H4 (cell line): ENCODE results near the gene CCNI. TPM values are rescaled to one million over a fixed set of nuclear protein-coding genes. Genes with fewer than 3 reads are reported as not detected.
A peak's percentile ranks its signal among the peaks of the same experiment; 100 is the strongest.
"Not testable (repeated sequence)": the region's sequence is repeated elsewhere in the genome, so short reads cannot be mapped to it uniquely, and the experiment has no call there.

Experiments used
- DNase-seq: peaks from one replicate; pipeline ENCODE4 v3.0.0-alpha.2; 2015; ENCODE audit warnings: low spot score
- total RNA-seq: library from RNA; depleted of rRNA; stranded (reverse); fragments of >200 nt; shearing (Covaris generic); gene quantifications from 2 replicates; pipeline ENCODE4 v1.2.3, GENCODE V29; 2014; rRNA removed

Gene CCNI, protein sequence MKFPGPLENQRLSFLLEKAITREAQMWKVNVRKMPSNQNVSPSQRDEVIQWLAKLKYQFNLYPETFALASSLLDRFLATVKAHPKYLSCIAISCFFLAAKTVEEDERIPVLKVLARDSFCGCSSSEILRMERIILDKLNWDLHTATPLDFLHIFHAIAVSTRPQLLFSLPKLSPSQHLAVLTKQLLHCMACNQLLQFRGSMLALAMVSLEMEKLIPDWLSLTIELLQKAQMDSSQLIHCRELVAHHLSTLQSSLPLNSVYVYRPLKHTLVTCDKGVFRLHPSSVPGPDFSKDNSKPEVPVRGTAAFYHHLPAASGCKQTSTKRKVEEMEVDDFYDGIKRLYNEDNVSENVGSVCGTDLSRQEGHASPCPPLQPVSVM
- 108 and 133 TPM in 2 replicates for total RNA-seq

DNA sequence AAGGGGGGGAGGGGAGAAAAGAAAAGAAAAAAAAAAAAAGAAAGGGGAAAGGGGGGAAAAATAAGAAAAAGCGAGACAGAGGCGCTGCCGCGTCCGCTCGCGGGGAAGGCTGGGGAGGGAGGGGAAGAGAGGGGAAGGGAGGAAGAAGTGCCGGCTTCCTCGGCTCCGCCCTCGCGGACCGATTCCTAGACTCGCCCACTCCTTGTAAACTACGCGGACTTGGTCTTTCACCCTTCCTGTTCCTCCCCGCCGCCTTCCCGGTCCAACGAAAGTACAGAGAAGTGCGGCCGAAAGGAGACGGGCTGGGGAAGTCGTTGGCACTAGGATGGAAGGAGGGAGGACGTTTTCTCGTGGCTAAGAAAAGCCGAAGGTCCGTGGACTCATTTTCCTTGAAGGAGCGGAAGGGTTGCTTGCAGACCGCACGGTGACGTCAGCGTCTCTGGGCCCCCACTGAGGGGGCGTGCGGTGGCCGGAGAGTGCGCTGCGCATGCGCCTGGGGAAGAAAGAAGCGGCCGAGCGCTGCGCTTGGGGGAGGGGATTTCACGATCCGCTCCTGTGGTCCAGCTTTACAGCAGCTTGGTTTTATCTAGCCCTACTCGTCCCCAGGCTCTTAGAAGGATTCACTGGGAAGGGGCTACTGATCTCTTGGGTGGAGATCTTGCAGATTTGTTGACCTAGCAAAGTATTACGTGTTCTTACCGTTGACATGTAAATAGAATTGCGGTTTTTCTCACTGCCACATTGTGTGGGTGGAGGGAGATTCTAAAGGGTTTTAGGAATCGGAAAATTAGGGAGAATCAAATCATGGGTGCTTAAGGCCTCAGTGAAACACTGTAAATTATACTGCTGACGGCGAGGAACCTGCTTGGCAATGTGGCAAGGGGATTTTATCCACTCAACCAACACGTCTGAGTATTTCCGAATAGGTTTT, at the start of gene CCNI:
TSS of gene CCNI (minus strand) at position 121 of the 931 bp plus-strand sequence. CDS start 9,627 bp downstream, outside the sequence.
- DNase-seq: peak; percentile 91

DNA sequence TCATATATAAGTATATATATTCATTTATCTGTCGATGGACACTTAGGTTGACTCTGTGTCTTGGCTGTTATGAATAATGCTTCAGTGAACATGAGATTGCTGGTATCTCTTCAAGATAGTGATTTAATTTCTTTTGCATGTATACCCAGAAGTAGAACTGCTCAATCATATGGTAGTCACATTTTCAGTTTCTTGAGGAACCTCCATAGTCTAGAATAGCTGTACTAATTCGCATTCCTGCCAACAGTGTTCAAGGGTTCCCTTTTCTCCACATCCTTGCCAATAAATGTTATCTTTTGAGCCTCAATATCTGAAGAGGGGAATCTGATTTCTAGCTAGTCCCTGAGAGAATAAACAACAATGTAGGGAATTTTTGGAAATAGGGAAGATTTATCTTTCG, 48.8 kb upstream of the CCNI start:
- no peak for DNase-seq

DNA sequence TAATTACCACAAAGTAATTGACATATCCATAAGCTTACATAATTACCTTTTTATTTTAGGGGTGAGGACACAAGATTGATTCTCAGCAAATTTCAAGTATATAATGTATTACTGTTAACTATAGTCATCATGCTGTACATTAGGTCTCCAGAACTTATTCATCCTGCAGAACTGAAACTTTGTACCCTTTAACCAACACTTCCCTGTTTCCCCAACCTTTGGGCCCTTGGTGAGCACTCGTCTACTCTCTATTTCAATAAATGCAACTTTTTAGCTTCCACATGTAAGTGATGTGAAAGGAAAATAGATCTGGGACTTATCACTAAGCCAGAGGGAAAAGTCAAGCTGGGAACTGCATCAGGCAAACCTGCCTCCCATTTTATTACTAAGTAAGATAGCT, 47.6 kb upstream of the CCNI start:
- DNase-seq: no peak

DNA sequence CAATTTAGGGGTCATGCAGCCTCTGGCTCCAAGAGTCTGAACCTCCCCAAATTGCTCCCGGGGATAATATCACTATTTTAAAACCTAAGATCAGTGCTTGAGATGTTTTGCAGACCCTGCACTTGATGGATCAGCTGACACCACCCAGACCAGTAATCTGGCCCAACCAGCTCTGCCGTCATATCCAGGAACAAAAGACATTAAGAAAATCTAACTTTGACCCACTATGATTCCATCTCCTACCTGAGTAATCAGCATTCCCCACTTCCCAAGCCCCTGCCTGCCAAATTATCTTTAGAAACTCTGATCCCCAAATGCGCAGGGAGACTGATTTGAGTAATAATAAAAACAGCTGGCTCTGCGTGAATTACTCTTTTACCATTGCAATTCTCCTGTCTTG, 46.9 kb upstream of the CCNI start:
- DNase-seq: no peak

DNA sequence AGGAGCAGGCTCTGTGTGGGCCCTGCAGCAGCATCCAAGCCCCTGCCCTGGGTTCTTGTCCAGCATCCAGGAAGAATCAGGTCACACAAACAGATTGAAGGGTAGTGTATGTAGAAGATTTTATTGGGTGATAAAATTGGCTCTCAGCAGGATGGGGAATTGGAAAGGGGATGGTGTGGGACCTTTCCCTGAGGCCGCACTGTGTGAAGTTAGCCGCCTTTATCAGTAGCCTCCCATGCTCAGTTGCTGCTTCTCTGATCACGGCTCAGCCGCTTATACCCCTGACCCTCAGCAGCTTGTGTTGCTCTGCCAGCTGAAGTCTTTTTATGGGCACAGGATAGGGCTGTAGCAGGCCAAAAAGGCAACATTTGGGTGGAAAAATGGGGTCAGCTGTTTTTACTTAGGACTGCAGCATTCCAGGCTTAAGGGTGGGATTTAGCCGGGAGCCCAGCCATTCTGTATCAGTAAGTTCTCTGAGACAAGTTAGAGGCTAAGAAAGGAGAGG, 46.0 kb upstream of the CCNI start:
- DNase-seq: no peak

DNA sequence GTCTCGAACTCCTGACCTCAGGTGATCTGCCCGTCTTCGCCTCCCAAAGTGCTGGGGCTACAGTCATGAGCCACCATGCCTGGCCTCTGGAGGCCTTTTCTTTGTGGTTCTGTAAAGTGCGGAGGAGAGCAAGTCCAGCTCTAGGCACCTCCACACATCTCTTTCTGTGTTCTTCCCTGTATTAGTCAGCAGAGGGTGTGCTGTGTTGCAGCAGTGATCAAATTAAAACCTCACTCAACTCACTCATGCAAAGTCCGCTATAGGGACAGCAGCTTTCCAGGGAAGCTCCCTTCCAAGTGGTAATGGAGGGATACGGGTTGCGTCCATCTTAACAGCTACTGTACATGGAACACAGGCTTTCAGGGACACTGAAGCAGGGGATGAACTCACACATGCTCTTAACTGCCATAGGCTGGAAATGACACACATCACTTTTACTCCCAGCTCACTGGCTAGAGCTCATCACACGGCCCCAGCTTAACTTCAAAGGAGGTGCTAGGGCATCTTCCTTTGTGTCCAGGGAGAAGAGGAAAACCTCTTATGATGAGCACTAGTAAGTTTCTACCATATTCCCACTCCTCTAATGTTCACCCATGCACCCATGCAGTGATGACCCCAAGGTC, 45.2 kb upstream of the CCNI start:
- no peak for DNase-seq

DNA sequence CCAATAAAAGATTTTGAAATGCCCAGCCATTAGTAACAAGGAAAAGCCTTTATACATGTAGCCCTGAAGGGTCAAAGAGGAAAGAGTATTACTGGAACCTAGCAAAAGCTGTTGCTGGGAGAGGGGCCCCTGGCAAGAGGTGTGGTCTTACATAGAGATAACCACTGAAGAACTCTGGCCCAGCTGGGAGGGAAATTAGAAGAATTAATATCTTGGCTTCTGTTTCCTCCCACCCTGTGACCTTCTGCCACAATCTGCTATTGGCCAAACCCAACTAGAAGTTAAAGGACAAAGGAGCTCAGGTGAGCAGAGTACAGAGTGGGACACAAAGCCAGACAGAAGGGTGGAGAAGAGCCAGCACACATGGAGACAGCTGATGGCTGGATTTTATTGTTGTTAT, 41.9 kb upstream of the CCNI start:
- no peak for DNase-seq

DNA sequence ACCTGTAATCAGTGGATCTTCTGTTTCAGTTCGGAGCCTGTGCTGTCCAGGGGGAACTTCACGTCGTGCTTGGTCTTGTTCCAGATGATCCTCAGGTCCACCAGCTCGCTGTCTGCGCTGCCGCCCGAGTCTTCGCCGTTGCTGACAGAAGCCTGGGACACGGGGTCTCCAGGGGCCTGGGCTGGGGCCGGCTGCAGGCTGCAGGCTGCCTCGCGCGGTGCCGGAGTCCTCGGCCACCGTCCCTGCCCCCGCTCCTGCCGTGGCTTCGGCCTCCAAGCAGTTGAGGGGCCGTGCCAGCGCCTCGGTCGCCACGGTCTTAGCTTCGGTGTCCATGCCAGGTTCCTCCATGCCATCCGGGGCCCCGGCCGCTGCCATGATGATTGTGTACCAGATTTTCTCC, 37.3 kb upstream of the CCNI start:
- no peak for DNase-seq

DNA sequence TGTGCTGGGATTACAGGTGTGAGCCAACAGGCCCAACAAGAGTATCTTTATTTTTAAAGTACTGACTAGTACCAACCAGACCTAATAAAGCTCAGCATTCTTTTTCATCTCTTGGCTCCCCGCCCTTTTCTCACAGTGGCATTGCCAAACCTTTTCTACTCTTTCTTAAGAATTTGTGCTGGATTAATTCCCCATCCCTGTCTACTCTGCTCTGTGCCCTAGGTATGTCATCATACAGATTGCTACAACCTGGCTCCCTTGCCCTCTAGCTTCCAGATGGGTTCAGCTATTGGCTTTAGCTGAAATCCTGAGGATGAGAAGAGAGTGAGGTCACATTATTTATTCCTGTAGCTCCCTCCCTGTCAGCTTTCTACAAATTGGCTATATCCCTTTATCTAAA, 34.9 kb upstream of the CCNI start:
- no peak for DNase-seq

DNA sequence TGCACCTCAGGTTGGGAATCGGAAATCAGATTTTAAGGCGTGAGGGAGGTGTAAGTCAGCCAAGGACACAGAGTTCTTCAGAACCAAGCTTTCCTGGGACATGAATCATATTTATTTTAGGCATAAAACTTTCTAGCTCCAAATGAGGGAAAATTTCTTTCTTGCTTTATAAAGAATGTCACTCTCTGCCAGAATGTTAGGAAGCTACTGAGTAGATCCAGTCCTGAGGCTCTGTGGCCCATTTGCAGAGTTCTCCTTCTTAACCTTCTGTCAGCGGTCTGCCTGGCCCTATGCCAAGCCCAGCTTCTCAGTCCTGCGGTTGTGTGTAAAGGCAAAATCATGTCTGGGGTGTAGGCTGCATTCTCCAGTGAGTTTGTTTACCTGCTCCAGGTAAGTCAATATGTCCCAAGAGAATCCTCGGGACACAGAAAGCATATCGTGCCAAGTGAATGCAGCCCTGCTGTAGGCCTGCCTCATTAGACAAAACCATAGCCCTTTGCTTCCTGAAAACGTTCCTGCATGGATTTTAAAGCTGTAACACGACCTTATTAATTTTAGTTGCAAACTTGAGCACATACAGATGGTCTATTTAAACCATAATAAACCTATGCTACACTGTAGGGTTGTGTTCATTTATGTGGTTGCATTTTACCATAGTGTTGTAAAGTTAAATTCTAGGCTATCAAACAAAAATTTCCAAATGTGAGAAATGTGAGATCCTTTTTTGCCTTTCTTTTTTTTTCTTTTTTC, 29.2 kb upstream of the CCNI start:
- DNase-seq: no peak

DNA sequence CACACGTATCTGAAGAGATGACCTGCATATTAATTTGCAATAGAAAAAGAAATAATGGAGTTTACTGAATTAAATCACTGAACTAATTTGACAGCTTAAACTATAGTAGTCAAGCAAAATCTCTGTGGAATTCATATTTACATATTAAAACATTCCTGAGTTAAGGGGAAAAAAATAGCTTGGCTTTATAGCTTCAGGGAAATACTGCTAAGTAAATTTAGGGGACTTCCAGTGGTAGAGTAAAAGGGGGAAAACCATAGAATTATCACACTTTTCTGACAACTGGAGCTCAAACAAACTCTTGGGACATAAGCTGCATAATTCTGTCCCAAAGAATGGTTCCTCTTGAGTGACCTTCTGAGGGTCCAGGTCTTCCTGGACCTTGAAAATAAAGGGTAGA, 28.6 kb upstream of the CCNI start:
- no peak for DNase-seq

DNA sequence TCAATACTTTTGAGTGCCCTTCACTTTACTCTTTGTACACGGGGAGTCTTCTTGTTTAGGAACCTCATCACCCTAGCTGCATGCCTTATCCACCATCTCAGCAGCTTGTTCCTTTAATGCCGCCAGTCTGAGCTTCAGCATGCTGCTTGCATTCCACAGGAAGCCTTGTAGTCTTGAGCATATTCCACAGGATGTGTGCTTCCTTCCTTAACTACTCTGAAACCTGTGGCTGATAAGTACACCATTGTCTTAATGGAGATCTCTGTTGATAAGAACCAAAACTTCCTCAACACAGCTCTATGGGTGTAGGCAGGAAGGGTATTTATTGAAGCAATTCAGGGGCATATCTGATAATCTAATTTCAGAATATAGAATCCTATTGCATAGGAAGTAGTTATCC, 24.4 kb upstream of the CCNI start:
- no peak for DNase-seq

DNA sequence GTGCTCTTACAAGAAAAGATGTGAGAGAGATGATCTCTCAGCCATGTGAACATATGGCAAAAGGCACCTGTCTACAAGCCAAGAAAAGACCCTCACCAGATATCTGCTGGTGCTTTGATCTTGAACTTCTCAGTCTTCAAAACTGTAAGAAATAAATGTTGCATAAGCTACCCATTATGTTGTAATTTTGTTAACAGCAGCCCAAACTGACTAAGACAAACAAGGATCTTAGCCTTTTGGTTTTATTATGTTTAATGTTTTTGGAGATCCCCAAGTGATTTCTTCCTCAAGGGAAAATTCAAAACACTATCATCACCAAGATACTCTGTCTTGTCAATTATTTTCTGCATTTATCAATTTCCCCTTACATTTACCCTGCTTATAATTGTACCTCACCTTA, 21.8 kb upstream of the CCNI start:
- no peak for DNase-seq

DNA sequence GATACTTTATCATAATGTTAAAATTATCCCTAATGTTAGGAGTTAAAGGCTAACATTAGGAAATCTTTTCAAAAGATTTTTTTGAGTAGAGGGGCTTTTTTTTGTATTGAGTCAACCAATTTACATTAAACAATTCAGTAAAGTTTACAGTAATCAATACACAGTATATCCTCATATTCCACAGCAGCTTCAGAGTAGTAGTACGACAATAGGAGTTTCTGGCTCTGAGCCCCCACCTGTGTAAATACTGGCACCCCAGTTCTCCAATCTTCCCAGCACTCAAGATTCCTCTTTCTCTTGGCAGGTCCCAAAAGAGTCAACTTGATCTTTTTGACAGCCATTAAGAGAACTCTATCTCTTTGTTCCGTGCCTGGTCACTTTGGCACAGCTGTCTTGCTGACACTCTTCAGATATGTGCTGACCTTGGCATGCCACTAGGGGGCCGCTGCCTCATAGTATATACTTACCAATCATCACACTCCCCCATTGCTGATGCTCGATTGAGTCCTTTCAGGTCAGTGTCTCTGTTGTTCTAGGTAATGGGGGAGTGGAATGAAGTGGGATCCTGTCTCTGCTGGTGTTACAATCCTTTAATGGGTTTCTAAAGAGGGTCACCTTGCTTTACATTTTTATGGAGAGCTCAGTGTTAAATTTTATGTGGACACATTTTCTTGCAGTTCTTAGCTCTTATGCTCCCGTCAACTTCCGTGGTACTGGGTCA, 19.5 kb upstream of the CCNI start:
- DNase-seq: peak; percentile 49

DNA sequence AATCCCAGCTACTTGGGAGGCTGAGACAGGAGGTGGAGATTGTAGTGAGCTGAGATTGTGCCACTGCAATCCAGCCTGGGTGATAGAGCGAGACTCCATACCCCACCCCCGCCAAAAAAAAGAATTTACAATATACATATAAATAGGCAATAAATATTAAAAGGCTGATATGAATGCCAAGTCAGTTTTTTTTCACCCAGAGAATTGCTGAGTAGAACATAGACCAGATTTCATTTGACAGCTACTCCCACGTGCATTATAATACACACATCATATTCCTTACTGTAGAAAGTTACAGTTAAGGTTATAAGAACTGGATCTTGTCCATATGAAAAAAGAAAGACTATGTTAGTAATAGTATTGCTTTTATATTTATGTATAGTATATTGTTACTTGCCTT, 18.7 kb upstream of the CCNI start:
- no peak for DNase-seq

DNA sequence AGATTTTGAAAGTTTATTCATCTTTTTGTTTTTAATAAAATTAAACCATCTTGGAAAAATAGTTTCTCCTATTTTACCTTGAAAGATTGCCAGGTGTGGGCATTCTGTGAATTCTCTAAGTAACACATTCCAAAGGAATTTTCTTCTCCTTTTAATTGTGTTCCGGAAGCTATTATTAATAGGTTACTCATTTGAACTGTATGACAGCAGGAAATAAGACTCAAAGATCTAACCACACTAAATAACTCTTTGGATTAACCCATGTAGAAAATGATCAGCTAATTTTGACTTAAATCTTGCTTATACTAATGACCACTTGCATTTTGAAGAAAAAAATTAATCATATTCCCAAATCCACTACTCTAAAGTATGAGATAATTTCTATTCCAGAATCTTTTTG, 17.6 kb upstream of the CCNI start:
- no peak for DNase-seq

DNA sequence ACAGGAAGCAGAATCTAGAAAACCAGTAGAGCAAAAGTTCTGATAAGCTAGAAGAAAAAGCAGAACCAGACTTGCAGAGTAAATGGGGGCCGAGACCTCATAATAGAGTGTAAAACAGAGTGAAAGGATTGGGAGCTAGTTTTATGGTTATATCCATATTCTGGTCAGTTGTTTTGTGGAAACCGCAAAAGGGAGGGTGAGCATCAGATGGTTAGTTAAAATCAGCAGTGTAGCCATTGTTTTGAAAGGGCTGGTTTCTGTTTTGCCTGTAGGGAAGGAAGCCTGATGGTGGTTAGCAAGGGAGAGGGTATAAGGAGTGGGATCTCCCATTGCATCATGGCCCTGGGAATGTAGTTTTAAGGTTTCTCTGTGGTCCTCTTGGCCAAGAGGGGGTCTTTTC, 17.2 kb upstream of the CCNI start:
- DNase-seq: no peak

DNA sequence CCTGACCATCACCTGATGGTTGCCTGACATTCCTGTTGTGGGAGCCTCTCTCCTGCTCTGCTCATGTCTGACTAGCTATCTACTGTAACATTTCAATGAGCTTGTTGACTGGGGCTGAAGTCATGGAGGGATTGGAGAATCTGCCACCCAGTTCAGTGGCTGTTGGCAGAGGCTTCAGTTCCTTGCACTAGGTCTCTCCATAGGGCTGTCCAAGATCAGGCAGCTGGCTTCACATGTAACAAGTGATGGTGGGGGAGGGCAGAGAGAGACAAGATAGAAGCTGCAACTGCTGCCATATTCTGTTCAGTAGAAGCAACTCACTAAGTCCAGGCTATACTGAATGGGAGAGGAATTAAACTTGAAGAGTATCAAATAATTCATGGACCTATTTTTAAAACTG, 14.1 kb upstream of the CCNI start:
- DNase-seq: no peak

DNA sequence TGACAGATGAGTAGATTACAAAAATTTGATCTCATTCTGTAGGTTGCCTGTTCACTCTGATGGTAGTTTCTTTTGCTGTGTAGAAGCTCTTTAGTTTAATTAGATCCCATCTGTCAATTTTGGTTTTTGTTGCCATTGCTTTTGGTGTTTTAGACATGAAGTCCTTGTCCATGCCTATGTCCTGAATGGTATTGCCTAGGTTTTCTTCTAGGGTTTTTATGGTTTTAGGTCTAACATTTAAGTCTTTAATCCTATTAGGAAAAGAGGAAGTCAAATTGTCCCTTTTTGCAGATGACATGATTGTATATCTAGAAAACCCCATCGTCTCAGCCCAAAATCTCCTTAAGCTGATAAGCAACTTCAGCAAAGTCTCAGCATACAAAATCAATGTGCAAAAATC, 11.2 kb upstream of the CCNI start:
- DNase-seq: not testable (repeated sequence)

DNA sequence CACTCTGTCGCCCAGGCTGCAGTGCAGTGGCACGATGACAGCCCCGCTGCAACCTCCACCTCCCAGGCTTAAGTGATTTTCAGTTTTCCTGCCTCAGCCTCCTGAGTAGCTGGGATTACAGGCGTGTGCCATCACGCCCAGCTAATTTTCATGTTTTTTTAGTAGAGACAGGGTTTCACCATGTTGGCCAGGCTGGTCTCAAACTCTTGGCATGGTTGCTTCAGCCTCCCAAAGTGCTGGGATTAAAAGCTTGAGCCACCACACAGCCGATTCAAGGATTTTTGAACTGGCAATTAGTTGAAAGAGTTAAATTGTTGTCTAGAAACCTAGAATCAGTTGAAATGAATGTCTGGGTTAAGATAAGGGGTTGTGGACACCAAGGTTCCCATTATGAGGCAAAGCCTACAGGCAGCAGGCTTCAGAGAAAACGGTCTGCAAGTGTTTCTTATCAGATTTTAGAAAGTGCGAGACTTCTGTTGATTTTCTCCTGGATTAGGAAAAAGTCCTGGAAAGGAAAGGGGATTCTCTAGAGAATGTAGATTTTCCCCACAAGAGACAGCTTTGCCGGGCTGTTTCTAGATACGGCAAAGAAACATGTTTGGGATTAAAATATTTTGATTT, 8.3 kb upstream of the CCNI start:
- DNase-seq: no peak
